K562 (cell line): ENCODE data around the gene NAGS. TPM values are rescaled to one million over a fixed set of nuclear protein-coding genes. Genes with fewer than 3 reads are reported as not detected.

Source experiments
- AFF1 ChIP-seq, 2 experiments: fragments of 450-650 bp; IDR thresholded peaks; 2 replicates each; pipeline ENCODE4 v1.6.1; 2018; ENCODE audit warnings: mild to moderate bottlenecking in 2 of 2, low read depth in 1 of 2; ENCODE audit not compliant: partially characterized antibody in 2 of 2
- ATF1 ChIP-seq, 2 experiments: fragments of 450-650 bp in 1 of 2; IDR thresholded peaks; 2 replicates each; pipeline ENCODE4 v1.6.1; 2016; ENCODE audit warnings: missing compliant biosample characterization in 1 of 2, missing genetic modification characterization in 1 of 2
- CHD2 ChIP-seq: IDR thresholded peaks from 2 replicates; pipeline ENCODE4 v1.6.1; 2011; ENCODE audit warnings: low read depth, low read length
- CREB1 ChIP-seq, 2 experiments: sonication (generic) in 1 of 2; formaldehyde crosslinking in 1 of 2; IDR thresholded peaks; 2 replicates each; pipeline versions ENCODE4 v1.6.1 to v1.8.0; 2012 to 2022; ENCODE audit warnings: inconsistent platforms in 1 of 2, mild to moderate bottlenecking in 1 of 2, missing genetic modification reagents in 1 of 2, moderate library complexity in 1 of 2
- DIDO1 ChIP-seq: fragments of 450-650 bp; IDR thresholded peaks from 2 replicates; pipeline ENCODE4 v1.6.1; 2016; ENCODE audit warnings: low read depth, missing biosample characterization, missing genetic modification characterization
- RREB1 ChIP-seq: fragments of 250-450 bp; sonication (Bioruptor Pico); IDR thresholded peaks from 2 replicates; pipeline ENCODE4 v1.4.0; 2020
- ZBTB11 ChIP-seq, 3 experiments: fragments of 200-800 bp in 1 of 3; fragments of 250-450 bp in 1 of 3; fragments of 450-650 bp in 1 of 3; sonication (Bioruptor Pico) in 1 of 3; sonication (Bioruptor generic) in 1 of 3; formaldehyde crosslinking in 1 of 3; IDR thresholded peaks; 2 replicates each; pipeline versions ENCODE4 v1.6.1 to v1.8.0; 2016 to 2022; ENCODE audit warnings: mild to moderate bottlenecking in 2 of 3, missing genetic modification characterization in 2 of 3, missing compliant biosample characterization in 1 of 3, moderate library complexity in 1 of 3
- ZBTB26 ChIP-seq: fragments of 450-650 bp; formaldehyde crosslinking; IDR thresholded peaks from 2 replicates; pipeline ENCODE4 v1.4.0; 2022; ENCODE audit warnings: missing genetic modification characterization
- ZNF197 ChIP-seq: fragments of 200-800 bp; sonication (Bioruptor generic); IDR thresholded peaks from 2 replicates; pipeline ENCODE4 v1.6.1; 2016; ENCODE audit warnings: low read depth, missing genetic modification characterization, missing compliant biosample characterization
- ZNF253 ChIP-seq: fragments of 250-450 bp; sonication (Bioruptor Pico); conservative IDR thresholded peaks from 2 replicates; pipeline ENCODE4 v1.6.1; 2021; ENCODE audit warnings: mild to moderate bottlenecking
- polyA plus RNA-seq, 8 experiments: library from polyadenylated mRNA; depleted of rRNA in 4 of 8; stranded (reverse) in 5 of 8; unstranded in 3 of 8; fragments of >200 nt; fragmentation: Nextera tagmentation in 2 of 8; fragmentation: Illumina TruSeq in 1 of 8; extraction: Ambion mirVana in 2 of 8; extraction: Trizol in 1 of 8; gene quantifications; 2 replicates each; pipeline versions ENCODE4 v1.2.1 to v1.2.3, GENCODE V29; 2011 to 2014; ENCODE audit warnings: inconsistent platforms in 1 of 8, missing spikeins in 1 of 8
- total RNA-seq, 7 experiments: library from RNA; depleted of rRNA in 6 of 7; stranded (reverse); fragments of >200 nt in 6 of 7; fragmentation: Illumina TruSeq in 2 of 7; extraction: Trizol in 2 of 7; gene quantifications; 2 replicates each; pipeline versions ENCODE4 v1.2.1 to v1.2.3, GENCODE V29; 2011 to 2021; ENCODE audit warnings: low replicate concordance in 1 of 7

NAGS gene
- total and polyA plus RNA-seq, 9 of the 15 experiments (the other 6 are each of a cell fraction or from before 2014, with no cell fraction given) = not detected

GRCh38 chr17:44014437-44015172 lies 10.2 kb downstream of the NAGS start, which contains the start of gene TMEM101 (continued):
- TF ChIP-seq ZBTB26 (no peak), AFF1 (IDR thresholded peaks at IDR 0.05; ENCODE audit: low read depth in 1 of 2, partially characterized antibody in 2 of 2) (no peak), RREB1 (CRISPR knock-in tag) (no peak), CREB1 (IDR thresholded peaks at IDR 0.05) (peak; percentile 91), CREB1 (CRISPR knock-in tag; IDR thresholded peaks at IDR 0.05) (peak; percentile 95), ATF1 (CRISPR knock-in tag; IDR thresholded peaks at IDR 0.05) (peak; percentile 64; the same call in 1 of the 2 replicates), ATF1 (tag; IDR thresholded peaks at IDR 0.05) (peak; percentile 96), DIDO1 (tag) (peak; percentile 96), CHD2 (no peak), ZNF197 (CRISPR knock-in tag) (0 out of 2 replicates have a peak, but pooled peaks have one; percentile 72), ZNF253 (CRISPR knock-in tag) (no peak), ZBTB11 (CRISPR knock-in tag; IDR thresholded peaks at IDR 0.05) (peak; percentile 97 to 100 (median 98))
